ENCODE results near the gene CEPT1.

GRCh38 chr1:111199881-111200801, 60.1 kb downstream of the CEPT1 start, which contains the start of gene DENND2D:
- TF ChIP-seq, protein P1, sequence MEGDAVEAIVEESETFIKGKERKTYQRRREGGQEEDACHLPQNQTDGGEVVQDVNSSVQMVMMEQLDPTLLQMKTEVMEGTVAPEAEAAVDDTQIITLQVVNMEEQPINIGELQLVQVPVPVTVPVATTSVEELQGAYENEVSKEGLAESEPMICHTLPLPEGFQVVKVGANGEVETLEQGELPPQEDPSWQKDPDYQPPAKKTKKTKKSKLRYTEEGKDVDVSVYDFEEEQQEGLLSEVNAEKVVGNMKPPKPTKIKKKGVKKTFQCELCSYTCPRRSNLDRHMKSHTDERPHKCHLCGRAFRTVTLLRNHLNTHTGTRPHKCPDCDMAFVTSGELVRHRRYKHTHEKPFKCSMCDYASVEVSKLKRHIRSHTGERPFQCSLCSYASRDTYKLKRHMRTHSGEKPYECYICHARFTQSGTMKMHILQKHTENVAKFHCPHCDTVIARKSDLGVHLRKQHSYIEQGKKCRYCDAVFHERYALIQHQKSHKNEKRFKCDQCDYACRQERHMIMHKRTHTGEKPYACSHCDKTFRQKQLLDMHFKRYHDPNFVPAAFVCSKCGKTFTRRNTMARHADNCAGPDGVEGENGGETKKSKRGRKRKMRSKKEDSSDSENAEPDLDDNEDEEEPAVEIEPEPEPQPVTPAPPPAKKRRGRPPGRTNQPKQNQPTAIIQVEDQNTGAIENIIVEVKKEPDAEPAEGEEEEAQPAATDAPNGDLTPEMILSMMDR (IDR thresholded peaks at IDR 0.05; ENCODE audit: low read length) = no peak
- TF ChIP-seq EZH2 (IDR thresholded peaks at IDR 0.05; ENCODE audit: borderline replicate concordance, low read length) = no peak
